Erythroblast (primary cell): ENCODE measurements around the gene UQCRC1.
"Not testable (repeated sequence)": the region's sequence is repeated elsewhere in the genome, so short reads cannot be mapped to it uniquely, and the experiment has no call there.

Experiments
- GATA1 ChIP-seq: IDR thresholded peaks from 2 replicates; pipeline ENCODE4 v1.6.1; 2011; ENCODE audit warnings: low read depth, mild to moderate bottlenecking, control low read depth, low read length, moderate library complexity
- POLR2A ChIP-seq: IDR thresholded peaks from 2 replicates; pipeline ENCODE4 v1.6.1; 2011; ENCODE audit warnings: mild to moderate bottlenecking, low read length

DNA sequence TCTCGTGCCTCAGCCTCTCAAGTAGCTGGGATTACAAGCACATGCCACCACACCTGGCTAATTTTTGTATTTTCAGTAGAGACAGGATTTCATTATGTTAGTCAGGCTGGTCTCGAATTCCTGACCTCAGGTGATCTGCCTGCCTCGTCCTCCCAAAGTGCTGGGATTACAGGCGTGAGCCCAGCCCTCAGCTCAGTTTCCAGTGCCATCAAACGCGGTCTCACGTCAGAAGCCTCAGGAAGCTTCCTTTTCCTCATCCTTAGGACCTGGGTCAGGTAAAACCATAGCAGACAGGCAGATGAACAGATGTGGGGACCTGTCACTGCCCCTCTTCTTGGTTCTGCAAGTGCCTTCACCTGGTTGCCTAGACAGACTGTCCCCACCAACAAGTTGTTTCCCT, 57.8 kb downstream of the UQCRC1 start:
- TF ChIP-seq POLR2A, GATA1: not testable (repeated sequence)
